Measurements from ENCODE around the gene DPEP2NB.
"Not testable (repeated sequence)": the region's sequence is repeated elsewhere in the genome, so short reads cannot be mapped to it uniquely, and the experiment has no call there.

Gene DPEP2NB, protein sequence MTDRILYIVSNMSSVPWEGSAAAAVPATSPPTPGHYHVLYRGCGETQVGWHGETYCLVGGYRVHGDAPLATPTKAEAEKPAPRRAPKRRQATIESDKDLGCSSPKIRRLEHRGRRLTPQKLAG

DNA sequence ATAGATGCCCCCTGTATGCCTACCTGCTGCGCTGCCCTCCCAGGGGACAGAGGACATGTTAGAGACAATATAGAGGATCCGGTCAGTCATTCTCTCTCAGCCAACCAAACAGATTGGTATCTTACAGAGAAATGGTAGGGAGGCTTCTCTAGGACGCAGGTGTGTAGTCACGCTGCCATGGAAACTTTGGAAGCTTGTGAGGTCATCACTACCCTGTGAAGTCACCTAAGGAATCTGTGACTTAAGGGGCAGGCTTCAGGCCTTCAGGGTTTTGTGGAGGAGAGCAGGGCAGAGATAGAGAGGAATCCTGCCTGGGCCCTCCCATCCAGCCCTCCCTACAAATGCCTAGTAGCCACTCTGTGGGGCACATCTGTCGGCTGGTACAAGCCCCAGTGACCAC lies at the start of gene DPEP2NB:
Gene DPEP2NB, minus strand, starts transcription at position 231 of the 400 bp plus-strand sequence. Its CDS starts 141 bp downstream, at position 90.
- in situ Hi-C loops (cut with MboI; ENCODE audit: low sequenced_read_pairs): no loop called here

DNA sequence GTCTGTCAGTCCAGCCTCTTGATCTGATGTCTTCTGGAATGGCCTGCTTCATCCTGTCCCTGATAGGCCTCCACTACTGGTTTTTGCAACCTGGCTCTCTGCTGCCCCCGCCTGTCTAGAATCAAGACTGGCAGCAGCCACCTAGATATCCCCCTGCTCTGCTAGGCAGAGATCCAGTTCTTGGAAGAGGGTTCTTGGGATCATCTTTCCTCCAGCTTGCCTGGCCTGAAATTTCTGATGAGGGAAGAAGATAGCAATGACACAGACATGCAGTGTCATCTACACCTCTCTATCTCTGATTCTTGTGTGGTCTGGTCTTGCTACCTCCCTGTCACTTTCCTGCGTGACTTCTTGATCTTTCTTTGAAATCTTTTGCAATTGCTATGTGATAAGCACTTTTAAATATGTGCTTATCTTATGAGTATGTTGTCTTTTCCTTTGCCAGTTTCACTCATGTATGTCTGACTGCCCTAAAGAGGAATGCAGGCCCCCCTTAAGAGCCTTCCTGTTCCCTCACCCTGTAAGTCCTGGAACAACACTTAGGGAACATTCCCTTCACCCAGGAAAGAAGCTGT lies 49.2 kb upstream of the DPEP2NB start:
- in situ Hi-C loops (cut with MboI; ENCODE audit: low sequenced_read_pairs): no loop called here

DNA sequence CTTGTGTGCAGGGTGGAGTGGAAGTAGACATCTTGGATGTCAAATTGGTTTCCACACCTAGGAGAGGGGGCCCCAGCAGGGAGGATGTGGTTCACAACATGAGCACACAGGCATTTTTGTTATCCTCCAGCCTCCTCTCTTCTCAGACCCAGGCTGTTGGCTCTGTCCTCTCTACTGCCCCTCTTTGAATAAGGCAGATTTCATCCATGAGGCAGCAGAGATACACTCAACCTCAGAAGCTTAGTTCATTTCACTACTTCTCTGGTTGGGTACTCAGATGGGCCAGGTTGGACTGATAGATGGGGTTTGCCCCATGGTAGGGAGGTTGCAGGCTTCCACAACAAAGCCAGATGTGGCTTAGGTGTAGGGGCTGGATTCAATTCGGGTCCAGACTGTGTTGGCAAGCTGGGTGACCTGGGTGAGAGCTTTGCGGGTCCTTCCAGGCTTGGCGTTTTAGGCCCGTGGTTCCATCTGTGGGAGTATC lies 47.2 kb upstream of the DPEP2NB start:
- in situ Hi-C loops (cut with MboI; ENCODE audit: low sequenced_read_pairs): no loop called here

DNA sequence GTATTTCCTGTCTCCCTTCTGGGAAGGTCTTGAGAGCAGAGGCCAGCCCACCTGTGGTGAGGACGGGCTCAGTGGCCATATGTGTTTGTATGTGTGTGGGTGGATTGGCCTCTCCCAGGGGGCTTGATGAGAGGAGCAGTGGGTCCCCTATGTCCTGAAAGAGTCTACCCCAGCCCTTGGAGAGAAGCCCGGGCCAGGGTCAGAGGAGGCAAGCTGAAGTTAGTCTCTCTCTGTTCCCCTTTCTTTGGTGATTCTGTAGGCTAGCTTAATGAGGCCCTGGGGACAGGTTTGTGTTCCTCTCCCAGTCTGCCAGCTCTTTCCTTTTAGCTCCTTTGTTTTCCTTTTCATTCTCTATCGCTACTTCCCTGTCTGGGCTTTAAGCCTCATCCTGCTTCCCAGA lies 45.7 kb upstream of the DPEP2NB start:
- in situ Hi-C loops (cut with MboI; ENCODE audit: low sequenced_read_pairs): no loop called here

DNA sequence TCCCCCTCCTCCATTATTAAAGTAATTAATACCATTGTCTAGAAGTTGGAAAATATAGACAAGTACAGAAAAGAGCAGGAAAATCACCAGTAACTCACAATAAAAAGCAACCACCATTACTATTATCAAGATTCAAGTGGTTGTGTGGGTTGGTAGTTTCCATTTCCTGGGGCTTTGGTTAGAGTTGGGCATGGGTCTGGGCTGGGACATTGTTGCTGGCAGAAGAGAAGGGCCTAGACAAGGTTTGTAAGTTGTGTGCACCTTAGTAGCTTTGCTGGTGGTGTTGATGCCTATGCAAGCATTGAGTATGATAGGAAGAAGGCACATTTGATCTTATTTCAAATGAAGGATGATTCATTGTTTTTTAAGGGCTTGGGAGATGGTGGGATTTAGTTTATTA lies 44.1 kb upstream of the DPEP2NB start:
- in situ Hi-C loops (cut with MboI; ENCODE audit: low sequenced_read_pairs): no loop called here

DNA sequence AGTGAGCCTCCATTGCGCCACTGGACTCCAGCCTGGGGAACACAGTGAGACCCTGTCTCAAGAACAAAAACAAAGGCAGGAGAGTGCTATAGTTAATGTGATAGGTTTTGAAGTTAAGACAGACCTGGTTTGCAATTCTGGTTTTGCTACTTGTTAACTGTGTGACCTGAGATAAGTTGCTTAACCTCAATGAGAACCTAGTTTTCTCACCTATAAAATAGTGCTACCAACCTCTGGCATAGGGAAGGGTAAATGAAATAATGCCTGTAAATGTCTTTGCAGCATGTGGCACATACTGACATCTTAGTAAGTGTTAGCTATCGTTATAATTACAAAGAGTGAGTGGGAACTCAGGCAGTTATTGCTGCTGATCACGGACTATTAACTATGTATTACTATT lies 39.7 kb upstream of the DPEP2NB start:
- in situ Hi-C loops (cut with MboI; ENCODE audit: low sequenced_read_pairs): no loop called here

DNA sequence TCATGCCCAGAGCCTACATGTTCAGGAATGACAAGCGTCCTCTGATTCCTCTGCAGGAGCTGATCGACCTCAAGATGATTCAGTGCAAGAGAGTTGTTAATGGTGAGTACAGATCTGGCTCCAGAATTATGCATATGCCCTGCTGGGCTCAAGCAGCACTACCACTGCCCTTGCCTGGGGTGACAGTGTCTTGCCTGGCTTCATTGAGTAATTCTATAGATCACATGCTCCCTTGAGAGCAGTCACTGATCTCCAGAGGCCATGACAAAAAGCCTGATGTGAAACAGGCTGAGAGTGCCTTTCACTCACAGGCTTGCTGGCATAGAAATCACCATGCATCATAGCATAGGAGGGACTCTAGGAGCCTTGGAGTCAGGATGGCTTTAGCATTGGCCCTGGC lies 33.7 kb upstream of the DPEP2NB start:
- in situ Hi-C loops (cut with MboI; ENCODE audit: low sequenced_read_pairs): no loop called here

DNA sequence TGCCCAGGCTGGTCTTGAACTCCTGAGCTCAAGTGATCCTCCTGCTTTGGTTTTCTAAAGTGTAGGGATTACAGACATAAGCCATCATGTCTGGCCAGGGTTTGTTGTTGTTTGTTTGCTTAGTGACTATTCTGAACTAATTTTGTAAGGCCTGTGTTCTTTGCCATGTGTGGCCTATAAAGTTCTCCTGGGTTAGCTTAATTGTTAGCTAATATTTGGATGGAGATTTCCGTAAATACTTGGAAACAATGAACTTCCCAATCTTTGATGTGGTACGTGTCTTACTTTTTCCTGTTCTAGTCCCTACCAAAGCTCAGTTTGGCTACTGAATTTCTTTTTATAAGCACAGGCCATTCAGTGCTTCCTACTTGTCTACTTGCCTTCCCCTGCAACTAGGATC lies 32.3 kb upstream of the DPEP2NB start:
- in situ Hi-C loops (cut with MboI; ENCODE audit: low sequenced_read_pairs): no loop called here

DNA sequence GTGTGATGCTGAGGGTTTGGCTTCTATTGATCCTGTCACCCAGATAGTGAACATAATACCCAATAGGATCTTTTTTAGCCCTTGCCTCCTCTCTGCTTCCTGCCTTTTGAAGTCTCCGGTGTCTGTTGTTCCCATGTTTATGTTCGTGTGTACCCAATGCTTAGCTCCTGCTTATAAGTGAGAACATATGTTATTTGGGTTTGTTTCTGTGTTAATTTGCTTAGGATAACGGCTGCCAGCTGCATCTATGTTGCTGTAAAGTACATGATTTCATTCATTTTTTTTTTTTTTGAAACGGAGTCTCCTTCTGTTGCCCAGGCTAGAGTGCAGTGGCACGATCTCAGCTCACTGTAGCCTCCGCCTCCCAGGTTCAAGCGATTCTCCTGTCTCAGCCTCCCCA lies 30.4 kb upstream of the DPEP2NB start:
- in situ Hi-C loops (cut with MboI; ENCODE audit: low sequenced_read_pairs): no loop called here

DNA sequence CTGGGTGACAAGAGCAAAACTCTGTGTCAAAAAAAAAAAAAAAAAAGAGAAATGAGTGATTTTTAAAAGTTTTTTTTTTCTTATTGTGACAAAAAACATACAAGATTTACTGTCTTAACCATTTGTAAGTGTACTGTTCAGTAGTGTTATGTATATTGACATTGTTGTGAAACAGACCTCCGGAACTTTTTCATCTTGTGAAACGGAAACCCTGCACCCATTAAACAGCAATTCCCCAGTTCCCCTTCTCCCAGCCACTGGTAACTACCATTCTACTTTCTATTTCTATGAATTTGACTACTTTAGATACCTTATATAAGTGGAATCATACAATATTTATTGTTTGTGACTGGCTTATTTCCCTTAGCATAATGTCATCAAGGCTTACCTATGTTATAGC lies 26.1 kb upstream of the DPEP2NB start:
- in situ Hi-C loops (cut with MboI; ENCODE audit: low sequenced_read_pairs): no loop called here

DNA sequence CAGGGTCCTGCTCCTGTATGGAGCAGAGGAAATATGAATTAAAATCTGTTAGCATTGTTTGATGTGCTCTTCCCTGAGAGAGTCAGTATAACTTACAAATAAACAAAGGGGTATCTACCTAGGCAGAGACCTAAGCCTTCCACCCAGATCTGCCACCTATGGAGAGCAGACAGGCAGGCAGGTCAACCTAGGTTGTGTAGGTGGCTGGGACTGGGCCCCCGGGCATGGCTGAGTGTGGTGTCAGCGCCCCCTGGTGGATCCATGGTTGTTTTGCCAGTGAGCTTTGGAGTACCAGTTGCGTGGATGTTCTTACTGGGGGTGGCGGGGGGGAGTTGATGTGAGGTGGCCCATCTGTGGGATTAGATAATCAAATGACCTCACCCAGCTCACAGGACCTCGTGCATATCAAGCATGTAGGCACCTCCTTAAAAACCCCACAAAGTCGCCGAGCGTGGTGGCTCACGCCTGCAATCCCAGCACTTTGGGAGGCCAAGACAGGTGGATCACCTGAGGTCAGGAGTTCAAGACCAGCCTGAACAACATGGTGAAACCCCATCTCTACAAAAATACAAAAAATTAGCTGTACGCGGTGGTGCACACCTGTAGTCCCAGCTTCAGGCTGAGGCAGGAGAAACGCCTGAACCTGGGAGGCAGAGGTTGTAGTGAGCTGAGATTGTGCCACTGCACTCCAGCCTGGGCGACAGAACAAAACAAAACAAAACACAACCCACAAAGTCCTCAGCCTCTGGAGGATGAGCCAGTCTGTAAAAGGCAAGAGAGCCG lies 25.0 kb upstream of the DPEP2NB start:
- in situ Hi-C loops (cut with MboI; ENCODE audit: low sequenced_read_pairs): no loop called here

DNA sequence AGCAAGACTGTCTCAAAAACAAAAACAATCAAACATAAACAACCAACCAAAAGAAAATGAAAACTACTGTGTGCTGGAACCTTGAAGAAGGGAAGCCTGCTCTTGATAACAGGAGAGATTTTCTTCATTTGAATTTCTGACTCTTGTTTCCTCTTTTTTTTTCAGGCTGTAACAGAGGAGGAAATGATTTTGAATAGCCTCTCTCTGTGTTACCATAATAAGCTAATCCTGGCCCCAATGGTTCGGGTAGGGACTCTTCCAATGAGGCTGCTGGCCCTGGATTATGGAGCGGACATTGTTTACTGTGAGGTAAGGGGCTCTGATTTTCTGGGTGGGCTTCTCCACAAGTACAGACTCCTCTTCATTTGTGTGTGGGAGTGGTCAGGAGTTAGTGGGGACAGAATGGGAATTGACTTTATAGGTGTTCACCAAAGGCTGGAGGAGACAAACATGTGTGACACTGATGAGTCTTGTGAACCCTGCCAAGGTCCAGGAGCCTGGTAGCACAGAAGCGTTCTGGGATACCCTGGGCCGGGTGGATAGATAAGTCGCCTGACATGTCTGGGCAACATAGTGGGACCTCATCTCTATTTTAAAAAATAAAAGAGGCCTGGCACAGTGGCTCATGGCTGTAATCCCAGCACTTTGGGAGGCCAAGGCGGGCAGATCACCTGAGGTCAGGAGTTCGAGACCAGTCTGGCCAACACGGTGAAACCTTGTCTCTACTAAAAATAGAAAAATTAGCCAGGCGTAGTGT lies 22.3 kb upstream of the DPEP2NB start:
- in situ Hi-C loops (cut with MboI; ENCODE audit: low sequenced_read_pairs): loop anchor here (5.0 kb wide), 1 partner anchor 46 kb away; no protein-coding TSS in a partner anchor

DNA sequence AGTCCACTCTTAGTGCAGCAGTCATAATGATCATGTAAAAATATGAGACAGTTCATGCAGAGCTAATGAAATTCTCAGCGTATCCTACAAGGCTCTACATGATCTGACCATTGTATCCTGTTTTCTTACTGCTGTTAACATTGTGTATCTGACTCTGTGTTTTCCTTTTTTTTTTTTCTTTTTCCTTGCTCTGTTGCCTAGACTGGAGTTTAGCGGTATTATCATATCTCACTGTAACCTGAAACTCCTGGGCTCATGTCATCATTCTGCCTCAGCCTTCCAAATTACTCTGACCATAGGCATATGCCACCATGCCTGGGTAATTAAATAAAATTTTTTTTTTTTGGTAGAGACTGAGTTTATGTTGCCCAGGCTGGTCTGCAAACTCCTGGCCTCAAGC lies 19.5 kb upstream of the DPEP2NB start:
- in situ Hi-C loops (cut with MboI; ENCODE audit: low sequenced_read_pairs): loop anchor here (5.0 kb wide), 1 partner anchor 43 kb away; no protein-coding TSS in a partner anchor

DNA sequence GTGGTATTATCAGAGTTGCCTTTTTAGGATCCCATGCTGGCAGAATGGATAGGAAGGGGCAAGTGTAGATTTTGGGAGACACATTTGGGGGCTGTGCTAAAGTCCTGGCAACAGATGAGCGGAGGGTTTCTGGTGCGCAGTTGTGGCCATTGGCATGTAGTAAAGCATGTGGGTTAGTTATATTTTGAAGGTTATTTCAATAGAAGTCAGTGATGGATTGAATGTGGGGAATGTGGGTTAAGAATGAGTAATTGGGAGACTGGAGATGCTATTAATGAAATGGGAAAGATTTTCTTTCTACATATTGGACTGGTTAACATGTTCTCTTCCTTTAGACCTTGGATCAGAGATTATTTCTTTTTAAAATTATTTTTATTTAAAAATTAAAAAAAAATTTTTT lies 17.4 kb upstream of the DPEP2NB start:
- in situ Hi-C loops (cut with MboI; ENCODE audit: low sequenced_read_pairs): no loop called here

DNA sequence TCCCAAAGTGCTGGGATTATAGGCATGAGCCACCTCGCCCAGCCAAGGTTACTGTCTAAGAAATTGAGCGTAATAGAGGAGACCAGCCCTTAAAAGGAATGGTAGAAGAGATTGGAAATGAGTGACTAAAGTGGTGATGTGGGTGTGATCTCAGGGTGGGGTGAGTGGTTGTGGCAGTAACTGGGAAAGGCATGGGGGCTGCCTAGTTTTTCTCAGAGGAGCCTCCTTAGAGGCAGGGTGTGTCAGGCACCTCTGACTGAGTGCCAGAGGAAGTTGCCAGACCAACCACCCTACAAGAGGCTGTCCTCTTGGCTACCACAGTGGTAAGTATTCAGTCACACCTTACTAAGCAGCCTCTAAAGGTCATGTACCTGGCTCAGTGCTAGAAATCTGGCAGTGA lies 16.2 kb upstream of the DPEP2NB start:
- in situ Hi-C loops (cut with MboI; ENCODE audit: low sequenced_read_pairs): no loop called here

DNA sequence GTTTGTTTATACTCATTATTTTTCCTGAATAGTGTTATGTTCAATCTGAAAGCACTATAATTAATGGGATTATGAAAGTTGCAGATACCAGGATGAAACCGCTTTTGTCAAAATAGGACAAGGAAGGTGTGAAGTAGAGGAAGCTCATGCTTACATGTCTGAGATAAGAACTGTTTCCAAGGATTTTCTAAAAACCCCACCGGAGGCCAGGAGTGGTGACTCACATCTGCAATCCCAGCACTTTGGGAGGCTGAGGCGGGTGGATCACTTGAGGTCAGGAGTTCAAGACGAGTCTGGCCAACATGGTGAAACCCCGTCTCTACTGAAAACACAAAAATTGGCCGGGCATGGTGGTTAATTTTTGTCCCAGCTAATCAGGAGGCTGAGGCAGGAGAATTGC lies 14.4 kb upstream of the DPEP2NB start:
- in situ Hi-C loops (cut with MboI; ENCODE audit: low sequenced_read_pairs): not testable (repeated sequence)

DNA sequence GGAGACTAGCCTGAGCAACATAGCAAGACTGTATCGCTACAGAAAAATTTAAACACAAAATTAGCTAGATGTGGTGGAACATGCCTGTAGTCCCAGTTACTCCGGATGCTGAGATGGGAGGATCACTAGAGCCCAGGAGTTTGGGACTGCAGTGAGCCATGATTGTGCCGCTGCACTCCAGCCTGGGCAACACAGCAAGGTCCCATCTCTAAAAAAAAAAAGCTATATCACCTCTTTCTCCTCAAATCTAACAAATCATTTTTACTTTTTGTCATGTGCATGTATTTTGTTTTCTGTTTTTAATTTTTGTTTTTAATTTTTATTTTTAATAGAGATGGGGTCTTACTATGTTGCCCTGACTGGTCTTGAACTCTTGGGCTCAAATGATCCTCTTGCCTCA lies 13.3 kb upstream of the DPEP2NB start:
- in situ Hi-C loops (cut with MboI; ENCODE audit: low sequenced_read_pairs): no loop called here

DNA sequence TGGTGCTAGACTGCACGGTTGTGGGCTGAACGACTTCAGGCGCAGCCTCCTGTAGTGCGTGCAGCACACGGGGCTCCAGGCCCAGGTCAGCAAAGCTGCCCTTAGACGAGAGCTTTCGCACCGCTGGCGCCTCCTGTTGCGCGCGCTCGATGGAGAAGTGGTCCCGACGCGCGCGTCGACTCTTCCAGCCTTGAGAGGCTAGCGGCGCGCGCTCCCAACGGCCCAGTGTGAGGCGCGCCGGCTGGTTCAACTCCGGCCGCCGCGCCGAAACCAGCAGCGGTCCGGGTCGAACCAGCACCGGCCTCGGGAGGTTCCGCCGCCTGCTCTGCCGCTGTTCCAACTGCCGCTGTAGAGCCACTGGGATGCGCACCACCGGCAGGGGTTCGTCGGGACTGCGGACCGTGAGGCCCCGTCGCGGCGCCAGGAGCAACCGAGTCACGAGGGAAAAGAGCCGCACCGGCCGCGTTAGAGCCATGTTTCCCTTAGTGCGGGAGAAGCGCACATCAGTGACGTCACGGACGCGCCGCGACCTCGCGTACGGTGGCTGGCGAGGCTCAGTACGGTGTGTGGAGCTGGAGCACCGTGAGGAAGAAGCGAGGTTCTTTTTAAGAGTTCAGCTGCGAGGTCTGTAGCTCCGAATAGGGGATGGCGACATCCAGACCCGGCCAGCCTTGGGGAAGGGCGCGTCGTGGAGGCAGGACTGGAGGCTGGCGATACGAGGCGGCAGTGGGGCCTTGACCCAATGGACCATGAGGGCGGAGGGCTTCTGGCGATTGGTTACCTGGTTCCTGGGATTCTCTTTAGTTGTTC lies 7.2 kb upstream of the DPEP2NB start, which contains the start of the genes DDX28 and DUS2:
Gene DDX28, minus strand, starts transcription at position 505 of the 810 bp plus-strand sequence. Its CDS starts 30 bp downstream, at position 475.
Gene DUS2, plus strand, starts transcription at position 557 of the 810 bp plus-strand sequence. CDS start 14,740 bp downstream, outside the sequence.
- in situ Hi-C loops (cut with MboI; ENCODE audit: low sequenced_read_pairs): no loop called here

DNA sequence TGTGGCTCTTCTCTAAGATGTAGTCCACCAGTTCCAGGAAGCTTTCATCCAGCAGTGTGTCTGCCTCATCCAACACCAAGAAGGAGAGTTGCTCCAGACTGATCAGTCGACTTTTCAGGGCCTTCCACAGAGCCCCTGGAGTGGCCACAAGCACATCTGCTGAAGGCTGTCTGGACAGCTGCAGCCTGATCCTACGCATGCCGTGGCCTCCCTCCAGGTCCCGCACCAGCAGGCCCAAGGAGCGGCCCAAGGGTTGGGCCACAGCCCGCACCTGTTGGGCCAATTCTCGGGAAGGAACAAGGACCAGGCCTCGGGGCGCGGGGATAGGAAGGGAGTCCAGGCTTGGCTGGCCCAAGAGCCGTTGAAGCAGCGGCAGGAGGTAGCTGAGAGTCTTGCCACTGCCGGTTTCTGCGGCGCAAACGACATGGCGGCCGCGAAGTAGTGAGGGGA lies 6.6 kb upstream of the DPEP2NB start:
- in situ Hi-C loops (cut with MboI; ENCODE audit: low sequenced_read_pairs): no loop called here

DNA sequence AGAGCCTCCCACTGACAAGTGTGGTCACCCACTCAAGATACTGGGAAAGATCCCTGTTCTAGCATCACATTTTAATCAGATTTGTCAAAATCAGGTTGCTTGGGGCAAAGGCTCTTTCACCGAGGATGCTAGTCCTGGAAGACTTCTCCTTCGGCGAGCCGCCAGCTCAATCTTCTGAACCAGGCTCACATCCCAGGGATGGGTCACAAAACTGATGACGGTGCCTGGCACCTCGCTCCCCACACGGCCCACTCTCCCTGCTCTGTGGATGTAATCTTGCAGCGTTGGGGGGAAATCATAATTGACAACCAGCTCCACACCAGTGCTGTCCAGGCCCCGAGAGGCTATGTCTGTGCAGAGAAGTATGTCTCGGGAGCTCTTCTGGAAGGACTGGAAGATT lies 5.8 kb upstream of the DPEP2NB start:
- in situ Hi-C loops (cut with MboI; ENCODE audit: low sequenced_read_pairs): no loop called here
